ENCODE results near the gene ACBD6. TPM values are rescaled to one million over a fixed set of nuclear protein-coding genes. Genes with fewer than 3 reads are reported as not detected.
A peak's percentile ranks its signal among the peaks of the same experiment; 100 is the strongest.

Gene ACBD6
- total RNA-seq, 1 donor from 2014 or later, result 49.8 TPM

DNA sequence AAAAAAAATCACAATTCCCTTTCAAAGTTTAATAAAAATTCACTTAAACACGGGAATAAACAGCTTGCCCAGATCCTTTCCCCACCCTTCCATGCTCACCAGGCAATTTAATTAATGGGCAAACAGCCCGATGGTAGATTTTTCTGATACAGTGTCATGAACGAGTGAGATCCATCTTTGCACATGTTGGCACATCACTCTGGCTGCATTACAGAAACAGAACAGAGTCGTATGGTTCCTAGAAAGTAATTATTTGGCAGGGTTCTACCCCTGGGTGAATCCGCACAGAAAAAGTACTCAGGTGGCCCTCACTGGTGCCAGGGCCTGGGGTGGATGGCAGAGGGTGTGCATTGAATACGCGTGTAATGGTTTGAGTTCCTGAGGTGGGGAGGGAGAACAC, 31.8 kb upstream of the ACBD6 start:
- no peak for DNase-seq
- Mint-ChIP-seq H3K4me1 (peaks cover 5% of the 10 kb centered on the region), H3K27ac (no peak overlapping the region), H3K4me3 (no peak overlapping the region), H3K9me3 (no peaks in the 10 kb centered on the region), H3K27me3 (peaks cover 26% of the 10 kb centered on the region), H3K36me3 (ENCODE audit: low read depth) (no peaks in the 10 kb centered on the region)
- intact Hi-C loops (cut with micrococcal nuclease), result loop anchor here (5.0 to 10.0 kb wide), 3 partner anchors 98 to 328 kb away; partner anchors contain the start of gene XPR1

DNA sequence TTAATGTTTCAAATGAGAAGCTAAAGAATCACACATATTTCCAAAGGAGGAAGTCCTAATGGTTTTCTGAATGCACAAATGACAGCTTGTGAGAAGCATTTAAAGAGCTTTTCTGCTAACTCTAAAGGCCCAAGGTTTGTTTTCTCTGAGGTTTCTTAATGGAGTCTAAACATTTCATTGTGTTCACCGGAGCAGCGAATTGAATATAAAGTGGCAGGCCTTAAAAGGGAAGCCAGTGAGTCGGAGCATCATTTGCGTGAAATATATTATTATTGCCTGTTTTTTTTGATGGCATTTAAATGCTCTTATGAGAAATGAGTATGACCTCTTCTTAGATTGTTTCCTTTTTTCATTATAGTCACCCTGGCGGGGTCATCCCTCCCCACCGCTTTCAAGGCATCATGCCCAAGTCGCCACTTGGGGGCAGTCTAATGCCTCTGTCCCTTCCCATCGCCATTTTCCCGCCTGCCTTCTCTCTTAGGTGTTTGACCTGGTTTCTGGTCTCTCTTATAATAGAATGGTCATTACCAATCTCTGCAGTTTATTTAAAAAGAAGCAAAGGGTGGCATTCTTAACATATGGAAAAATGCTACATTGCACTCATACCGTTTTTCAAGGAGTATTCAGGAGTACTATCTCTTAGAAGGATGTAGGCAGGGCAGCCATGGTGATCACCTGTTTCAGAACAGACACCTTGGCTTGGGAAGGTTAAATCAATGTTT, 31.1 kb upstream of the ACBD6 start:
- intact Hi-C loops (cut with micrococcal nuclease), result loop anchor here (1.0 to 10.0 kb wide), 4 partner anchors 99 to 633 kb away; partner anchors contain the start of gene XPR1
- Mint-ChIP-seq H3K9me3 (no peaks in the 10 kb centered on the region), H3K27me3 (peaks cover 27% of the 10 kb centered on the region), H3K4me1 (peaks cover 5% of the 10 kb centered on the region), H3K36me3 (ENCODE audit: low read depth) (no peaks in the 10 kb centered on the region), H3K27ac (no peak overlapping the region), H3K4me3 (no peak overlapping the region)
- peak; percentile 90 for DNase-seq

DNA sequence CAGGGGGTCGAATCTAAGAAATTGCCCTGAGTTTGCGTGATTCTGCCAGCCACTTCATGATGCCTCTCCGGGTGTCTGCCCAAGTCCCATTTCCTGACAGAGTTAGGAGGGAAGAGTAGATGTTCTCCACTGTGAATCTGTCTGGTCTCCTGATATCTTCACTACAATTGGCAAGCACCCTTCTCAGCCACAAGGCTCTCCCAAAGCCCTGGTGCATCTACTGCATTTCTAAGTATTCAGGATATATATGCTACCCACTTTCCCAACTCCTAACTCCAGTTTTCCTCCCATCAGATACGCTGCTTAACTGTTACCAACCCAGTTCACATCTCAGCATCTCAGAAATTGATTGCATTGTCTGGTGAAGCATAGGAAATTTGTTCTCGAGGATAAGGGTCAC, 30.5 kb upstream of the ACBD6 start:
- Mint-ChIP-seq H3K4me3 (no peak overlapping the region), H3K36me3 (ENCODE audit: low read depth) (no peaks in the 10 kb centered on the region), H3K27ac (no peak overlapping the region), H3K27me3 (peaks cover 22% of the 10 kb centered on the region), H3K4me1 (peaks cover 5% of the 10 kb centered on the region), H3K9me3 (no peaks in the 10 kb centered on the region)
- no peak for DNase-seq
- intact Hi-C loops (cut with micrococcal nuclease), result loop anchor here (1.0 to 10.0 kb wide), 4 partner anchors 99 to 633 kb away; partner anchors contain the start of gene XPR1

DNA sequence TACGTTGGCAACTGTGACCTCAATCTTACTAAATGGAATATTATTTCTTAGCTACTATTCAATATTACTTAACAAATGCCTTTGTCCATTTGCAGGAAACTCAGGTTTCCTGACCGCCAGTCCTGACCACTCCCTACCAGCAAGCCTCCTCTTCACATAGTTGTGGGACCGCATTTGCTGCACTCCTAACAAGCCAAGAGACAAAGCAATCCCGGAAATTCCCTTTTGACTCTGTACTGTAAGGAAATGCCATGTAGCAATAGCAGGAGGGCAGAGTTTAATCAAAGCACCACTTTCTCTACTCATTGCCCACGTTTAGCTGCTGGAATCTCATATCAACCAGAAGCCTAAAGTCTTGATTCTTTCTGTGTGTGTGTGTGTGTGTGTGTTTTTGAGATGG, 28.1 kb upstream of the ACBD6 start:
- no peak for DNase-seq
- Mint-ChIP-seq H3K27ac (no peak overlapping the region), H3K4me3 (no peak overlapping the region), H3K4me1 (peaks cover 7% of the 10 kb centered on the region), H3K36me3 (ENCODE audit: low read depth) (no peaks in the 10 kb centered on the region), H3K9me3 (no peaks in the 10 kb centered on the region), H3K27me3 (peaks cover 12% of the 10 kb centered on the region)
- intact Hi-C loops (cut with micrococcal nuclease), result loop anchor here (5.0 to 10.0 kb wide), 3 partner anchors 102 to 332 kb away; partner anchors contain the start of gene XPR1

DNA sequence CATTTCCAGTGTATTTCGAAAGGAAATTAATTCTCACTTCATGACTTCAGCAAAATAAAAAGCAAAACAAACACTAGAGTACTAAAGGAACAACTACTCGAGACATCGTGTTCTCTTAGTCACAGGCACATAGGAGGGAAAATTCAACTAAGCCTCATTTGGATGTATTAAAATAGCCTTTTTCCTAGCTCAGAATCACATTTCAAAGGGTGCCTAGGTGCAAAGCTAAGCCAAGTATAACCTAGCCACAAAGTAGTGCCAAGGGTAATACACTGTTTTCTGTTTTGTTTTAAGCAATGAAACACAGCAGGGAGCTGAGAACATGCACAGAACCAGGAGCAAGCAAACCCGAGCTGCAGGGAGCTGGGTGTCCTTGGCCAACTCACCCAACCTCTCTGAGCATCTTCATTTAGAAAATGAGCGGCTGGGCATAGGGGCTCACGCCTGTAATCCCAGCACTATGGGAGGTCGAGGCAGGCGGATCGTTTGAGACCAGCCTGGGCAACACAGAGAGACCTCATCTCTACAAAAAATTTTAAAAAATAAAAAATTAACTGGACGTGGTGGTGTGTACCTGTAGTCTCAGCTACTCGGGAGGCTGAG, 26.6 kb upstream of the ACBD6 start:
- Mint-ChIP-seq H3K9me3 (no peaks in the 10 kb centered on the region), H3K36me3 (ENCODE audit: low read depth) (no peaks in the 10 kb centered on the region), H3K27ac (no peak overlapping the region), H3K4me1 (peaks cover 8% of the 10 kb centered on the region), H3K4me3 (no peak overlapping the region), H3K27me3 (peaks cover 8% of the 10 kb centered on the region)
- DNase-seq, result no peak
- intact Hi-C loops (cut with micrococcal nuclease), result no loop called here

DNA sequence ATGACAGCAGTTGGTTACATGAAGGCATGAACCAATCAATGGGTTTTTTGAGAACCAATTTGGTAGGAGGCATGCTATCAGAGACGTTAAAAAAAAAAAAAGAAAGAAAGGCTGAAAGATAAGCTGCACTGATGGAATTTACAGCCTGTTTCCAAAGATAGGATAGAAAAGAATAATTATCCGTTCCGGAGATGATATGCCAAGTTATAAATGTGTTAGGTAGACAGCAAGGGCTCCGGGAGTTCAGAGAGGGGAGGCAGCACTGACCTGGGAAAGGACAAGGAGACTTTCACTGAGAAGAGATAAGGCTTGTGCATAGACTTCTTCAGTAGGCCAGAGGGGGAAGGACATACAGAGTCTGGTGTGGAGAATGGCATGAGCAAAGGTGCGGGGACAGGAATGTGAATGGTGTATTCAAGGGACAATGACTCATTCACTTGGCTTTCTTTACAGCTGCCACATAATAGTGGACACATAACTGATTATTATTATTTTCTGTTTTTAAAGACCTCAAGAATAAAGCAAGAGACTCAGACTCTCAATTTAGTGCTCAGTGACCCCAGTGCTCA, 24.8 kb upstream of the ACBD6 start:
- Mint-ChIP-seq H3K4me1 (peaks cover 2% of the 10 kb centered on the region), H3K4me3 (no peak overlapping the region), H3K9me3 (no peaks in the 10 kb centered on the region), H3K36me3 (ENCODE audit: low read depth) (no peaks in the 10 kb centered on the region), H3K27me3 (peaks cover 6% of the 10 kb centered on the region), H3K27ac (no peak overlapping the region)
- intact Hi-C loops (cut with micrococcal nuclease), result no loop called here
- no peak for DNase-seq

DNA sequence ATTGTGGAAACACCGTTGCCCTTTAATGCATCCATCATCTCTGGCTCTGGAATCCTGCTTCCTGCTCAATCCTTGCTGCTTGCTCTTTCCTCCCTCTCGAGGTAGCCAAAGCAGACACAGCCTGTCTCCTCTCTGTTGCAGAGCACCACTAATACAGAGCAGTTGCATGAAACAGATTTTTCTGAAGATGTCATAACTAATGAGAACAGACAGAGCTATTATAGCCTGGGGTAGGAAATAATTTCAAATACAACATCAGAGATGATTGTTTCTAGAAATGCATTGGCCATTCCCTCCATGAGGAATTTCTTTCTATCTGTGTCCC, 23.3 kb upstream of the ACBD6 start:
- Mint-ChIP-seq H3K4me3 (no peak overlapping the region), H3K9me3 (no peaks in the 10 kb centered on the region), H3K4me1 (peaks cover 2% of the 10 kb centered on the region), H3K27me3 (peaks cover 6% of the 10 kb centered on the region), H3K27ac (no peak overlapping the region), H3K36me3 (ENCODE audit: low read depth) (no peaks in the 10 kb centered on the region)
- DNase-seq, result no peak
- intact Hi-C loops (cut with micrococcal nuclease), result no loop called here

DNA sequence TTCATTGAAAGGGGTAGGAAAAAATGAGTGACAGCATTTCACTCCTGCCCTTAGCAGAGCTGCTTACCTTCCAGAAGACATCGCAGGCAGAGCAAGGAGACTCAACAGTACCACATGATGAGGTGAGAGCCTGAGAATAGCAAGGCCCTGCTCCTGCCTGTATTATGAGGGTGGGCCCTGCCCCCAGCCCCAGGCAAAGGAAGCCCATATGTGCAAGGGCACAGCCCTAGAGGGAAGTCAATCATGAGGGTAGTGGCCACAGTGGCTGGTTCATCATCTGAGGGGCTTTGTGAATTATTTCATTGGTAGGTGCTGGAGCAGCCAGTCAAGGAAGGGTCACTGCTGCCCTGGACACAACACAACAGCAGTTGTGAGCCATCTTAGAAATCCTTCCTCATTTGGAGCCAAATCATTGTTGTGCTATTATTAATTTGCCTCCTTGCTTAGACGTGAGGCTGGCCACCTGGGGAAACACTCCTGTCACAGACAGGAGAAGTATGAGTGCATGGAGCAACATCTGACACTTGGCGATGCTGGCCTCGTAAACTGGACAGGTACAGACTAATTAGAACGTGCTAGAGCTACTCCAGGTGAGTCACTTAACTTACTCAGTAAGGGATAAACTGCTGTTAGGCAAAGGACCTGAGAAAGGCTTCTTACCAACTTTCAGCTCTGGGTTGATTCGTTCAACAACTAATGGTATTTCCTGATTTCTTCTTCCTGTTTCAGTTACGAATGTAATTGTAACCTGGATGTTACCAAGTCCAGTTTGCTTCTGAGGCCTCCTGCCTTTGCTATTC, 22.7 kb upstream of the ACBD6 start:
- intact Hi-C loops (cut with micrococcal nuclease), result no loop called here
- Mint-ChIP-seq H3K4me3 (no peak overlapping the region), H3K27ac (no peak overlapping the region), H3K27me3 (peaks cover 6% of the 10 kb centered on the region), H3K4me1 (peaks cover 2% of the 10 kb centered on the region), H3K9me3 (no peaks in the 10 kb centered on the region), H3K36me3 (ENCODE audit: low read depth) (no peaks in the 10 kb centered on the region)
- no peak for DNase-seq

DNA sequence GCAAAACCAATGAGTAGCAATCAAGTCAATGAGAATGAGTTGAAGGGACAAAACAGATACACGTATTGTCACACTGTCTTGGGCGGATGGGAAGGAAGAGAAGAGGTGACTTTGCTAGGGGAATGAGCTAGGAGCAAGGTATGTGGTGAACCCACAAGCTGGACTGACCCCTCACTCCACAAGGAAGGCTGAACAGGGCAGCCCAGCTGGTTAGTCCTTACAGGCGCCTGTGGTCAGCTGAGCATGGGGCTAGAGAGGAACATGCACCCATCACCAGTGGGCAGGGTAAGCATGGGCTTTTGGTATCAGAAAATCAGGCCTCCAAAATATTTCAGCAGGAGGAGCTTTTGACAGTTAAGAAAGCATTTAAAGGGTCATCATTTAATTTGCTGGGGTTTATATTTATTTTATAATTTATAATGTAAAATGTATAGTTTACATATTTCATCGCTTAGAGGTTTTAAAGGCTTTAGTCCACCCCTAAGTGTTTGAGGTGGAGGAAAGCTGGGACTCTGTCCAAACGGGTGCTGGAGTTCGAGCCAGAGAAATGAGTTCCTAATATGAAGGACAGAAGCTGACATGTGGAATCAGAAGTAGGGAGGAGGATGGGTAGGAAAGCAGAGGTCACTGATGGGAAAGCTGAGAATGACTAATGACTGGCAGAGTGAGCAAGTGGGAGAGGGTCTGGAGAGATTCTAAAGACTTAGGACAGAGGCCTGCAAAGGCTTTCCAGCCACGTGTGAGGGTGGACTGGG, 22.0 kb upstream of the ACBD6 start:
- H3K27me3 Mint-ChIP-seq, result peaks cover 4% of the 10 kb centered on the region
- peaks cover 2% of the 10 kb centered on the region for H3K4me1 Mint-ChIP-seq
- intact Hi-C loops (cut with micrococcal nuclease), result no loop called here
- H3K9me3 Mint-ChIP-seq, result no peaks in the 10 kb centered on the region
- H3K36me3 Mint-ChIP-seq (ENCODE audit: low read depth), result no peaks in the 10 kb centered on the region
- no peak overlapping the region for H3K4me3 Mint-ChIP-seq
- no peak for DNase-seq
- no peak overlapping the region for H3K27ac Mint-ChIP-seq

DNA sequence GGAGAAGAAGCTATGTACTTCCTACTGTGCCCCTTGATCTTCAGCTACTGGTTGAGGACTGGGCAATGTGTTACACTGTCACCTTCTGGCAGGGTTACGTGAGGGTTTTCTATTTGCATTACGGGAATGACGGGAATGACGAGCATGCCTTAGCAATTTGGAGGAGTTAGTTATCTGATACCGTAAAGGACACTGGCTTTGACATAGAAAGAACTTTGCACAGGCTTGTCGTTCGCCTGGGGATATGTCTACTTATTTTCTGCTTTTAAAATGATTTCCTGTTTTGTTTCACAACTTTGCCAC, 19.8 kb upstream of the ACBD6 start:
- no peak for DNase-seq
- intact Hi-C loops (cut with micrococcal nuclease), result no loop called here
- Mint-ChIP-seq H3K9me3 (no peaks in the 10 kb centered on the region), H3K27me3 (no peaks in the 10 kb centered on the region), H3K4me3 (no peak overlapping the region), H3K36me3 (ENCODE audit: low read depth) (no peaks in the 10 kb centered on the region), H3K4me1 (peaks cover 2% of the 10 kb centered on the region), H3K27ac (no peak overlapping the region)

DNA sequence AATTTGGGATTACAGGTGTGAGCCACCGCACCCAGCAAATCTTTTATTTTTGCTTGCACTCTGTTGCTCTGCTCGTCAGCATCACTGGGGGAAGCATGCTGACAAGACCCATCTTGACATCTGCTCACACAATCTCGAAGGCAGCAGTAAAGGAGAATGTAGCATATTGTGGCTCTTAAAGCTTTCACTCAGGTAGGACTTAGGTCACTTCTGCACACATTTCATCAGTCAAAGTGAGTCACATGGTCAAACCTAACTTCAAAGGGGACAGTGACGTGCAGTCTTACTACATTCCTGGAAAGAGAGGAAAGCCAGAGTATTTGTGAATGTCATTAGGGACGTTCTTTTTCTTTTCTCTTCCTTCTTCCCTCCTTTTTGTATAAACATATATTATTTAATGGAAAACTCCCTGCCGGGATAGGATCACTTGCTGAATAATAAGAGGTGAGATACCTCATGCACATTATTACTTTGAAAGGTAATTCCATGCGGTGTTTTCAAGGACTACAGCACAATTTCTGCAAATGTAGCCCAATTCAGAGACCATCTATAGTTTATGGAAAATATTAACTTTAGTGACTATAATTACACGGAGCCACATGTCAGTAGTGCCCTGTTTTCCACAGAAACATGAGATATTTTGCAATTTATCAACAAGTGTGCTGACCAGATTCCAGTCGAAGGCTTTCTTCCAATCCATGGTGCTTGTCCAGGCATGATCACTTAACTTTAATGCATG, 19.3 kb upstream of the ACBD6 start:
- Mint-ChIP-seq H3K4me1 (peaks cover 2% of the 10 kb centered on the region), H3K27ac (no peak overlapping the region), H3K36me3 (ENCODE audit: low read depth) (no peaks in the 10 kb centered on the region), H3K4me3 (no peak overlapping the region), H3K9me3 (no peaks in the 10 kb centered on the region), H3K27me3 (no peaks in the 10 kb centered on the region)
- DNase-seq, result no peak
- intact Hi-C loops (cut with micrococcal nuclease), result no loop called here

DNA sequence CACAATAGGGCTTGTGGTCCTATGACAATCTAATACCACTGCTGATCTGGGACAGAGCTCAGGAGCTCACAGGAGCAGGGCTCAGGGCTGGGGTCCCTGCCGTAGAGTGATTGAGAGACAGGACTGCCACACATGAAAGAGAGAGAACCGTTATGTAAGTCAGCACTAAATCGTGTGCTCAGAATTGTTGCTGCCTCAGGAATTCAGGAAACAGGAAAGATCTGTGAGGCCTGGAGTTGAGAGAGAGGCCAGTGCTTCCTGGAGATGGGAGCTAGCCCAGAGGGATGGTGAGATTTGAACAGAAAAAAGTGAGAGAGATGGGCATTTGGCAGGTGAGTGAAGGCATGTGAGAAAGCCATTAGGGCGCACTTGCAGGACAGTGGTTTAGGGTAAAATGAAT, 17.5 kb upstream of the ACBD6 start:
- Mint-ChIP-seq H3K36me3 (ENCODE audit: low read depth) (no peaks in the 10 kb centered on the region), H3K27me3 (no peaks in the 10 kb centered on the region), H3K4me1 (no peaks in the 10 kb centered on the region), H3K9me3 (no peaks in the 10 kb centered on the region), H3K27ac (no peak overlapping the region), H3K4me3 (no peak overlapping the region)
- no peak for DNase-seq
- intact Hi-C loops (cut with micrococcal nuclease), result loop anchor here (5.0 kb wide), 1 partner anchor 342 kb away; no protein-coding TSS in a partner anchor

DNA sequence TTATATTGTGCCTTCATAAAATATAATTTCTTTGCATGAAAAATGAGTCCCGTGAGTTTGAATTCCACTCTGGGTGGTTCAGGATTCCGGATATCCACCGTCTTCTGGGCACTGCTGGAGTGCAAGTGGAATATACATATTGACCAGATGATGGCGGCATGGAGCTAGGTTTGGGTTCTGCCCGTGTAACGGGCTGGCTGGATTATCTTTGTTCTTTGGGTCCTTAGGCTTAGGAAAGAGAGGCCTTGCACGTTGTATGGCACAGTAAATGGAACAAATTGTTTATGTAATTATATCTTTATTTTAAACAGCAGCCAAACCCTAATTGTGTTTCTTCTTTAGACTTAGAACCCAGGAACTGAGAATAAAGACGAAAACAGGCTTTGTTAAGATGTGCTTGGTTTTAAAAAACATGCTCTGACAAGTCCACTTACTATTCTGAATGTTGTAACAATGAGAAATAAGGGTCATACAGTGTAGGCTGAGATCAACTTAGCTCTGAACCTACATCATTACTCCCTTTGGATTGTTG, 13.5 kb upstream of the ACBD6 start:
- Mint-ChIP-seq H3K27me3 (peaks cover 7% of the 10 kb centered on the region), H3K36me3 (ENCODE audit: low read depth) (no peaks in the 10 kb centered on the region), H3K9me3 (no peaks in the 10 kb centered on the region), H3K4me1 (no peaks in the 10 kb centered on the region), H3K4me3 (no peak overlapping the region), H3K27ac (no peak overlapping the region)
- DNase-seq, result peak; percentile 89
- intact Hi-C loops (cut with micrococcal nuclease), result loop anchor here (1.0 to 5.0 kb wide), 2 partner anchors 346 to 650 kb away; no protein-coding TSS in a partner anchor
